HepG2 (cell line): ENCODE data around the gene SCNM1. TPM values are rescaled to one million over a fixed set of nuclear protein-coding genes. Genes with fewer than 3 reads are reported as not detected.

Experiments used
- CCAR2 ChIP-seq: fragments of 200-400 bp; formaldehyde crosslinking; optimal IDR thresholded peaks from 2 replicates; pipeline ENCODE3; 2018; ENCODE audit warnings: low read depth, mild to moderate bottlenecking, low read length, moderate library complexity
- HNRNPLL ChIP-seq: fragments of 200-400 bp; formaldehyde crosslinking; IDR thresholded peaks from 2 replicates; pipeline ENCODE4 v1.6.1; 2017; ENCODE audit warnings: mild to moderate bottlenecking, low read depth, low read length; ENCODE audit not compliant: poor library complexity, severe bottlenecking
- HOXA3 ChIP-seq: sonication (generic); formaldehyde crosslinking; IDR thresholded peaks from 2 replicates; pipeline ENCODE4 v1.5.0; 2020; ENCODE audit warnings: missing genetic modification reagents
- KDM5A ChIP-seq: fragments of 200-600 bp; sonication (generic); IDR thresholded peaks from 2 replicates; pipeline ENCODE4 v1.7.0; 2018; ENCODE audit warnings: antibody characterized with exemption, mild to moderate bottlenecking, low read length, borderline replicate concordance
- KDM5B ChIP-seq: sonication (generic); formaldehyde crosslinking; IDR thresholded peaks from 2 replicates; pipeline ENCODE4 v1.4.0; 2020; ENCODE audit warnings: missing genetic modification reagents, mild to moderate bottlenecking, borderline replicate concordance
- NR3C1 ChIP-seq: sonication (generic); formaldehyde crosslinking; IDR thresholded peaks from 2 replicates; pipeline ENCODE4 v1.4.0; 2020; ENCODE audit warnings: missing genetic modification reagents
- NRL ChIP-seq: sonication (generic); formaldehyde crosslinking; IDR thresholded peaks from 2 replicates; pipeline ENCODE4 v1.5.0; 2020; ENCODE audit warnings: missing genetic modification reagents, mild to moderate bottlenecking, moderate library complexity, borderline replicate concordance
- PPARG ChIP-seq: conservative IDR thresholded peaks from 2 replicates; pipeline ENCODE4 v1.6.1; 2016; ENCODE audit warnings: missing biosample characterization, missing genetic modification reagents
- THAP9 ChIP-seq: sonication (generic); formaldehyde crosslinking; IDR thresholded peaks from 2 replicates; pipeline ENCODE4; 2020; ENCODE audit warnings: missing genetic modification reagents, mild to moderate bottlenecking, borderline replicate concordance
- ZFP37 ChIP-seq: sonication (generic); formaldehyde crosslinking; IDR thresholded peaks from 2 replicates; pipeline ENCODE4 v1.4.0; 2020; ENCODE audit warnings: missing genetic modification reagents, borderline replicate concordance
- ZNF468 ChIP-seq: sonication (generic); formaldehyde crosslinking; IDR thresholded peaks from 2 replicates; pipeline ENCODE4 v1.8.0; 2022; ENCODE audit warnings: mild to moderate bottlenecking, moderate library complexity, missing genetic modification reagents
- ZNF552 ChIP-seq: sonication (generic); formaldehyde crosslinking; IDR thresholded peaks from 2 replicates; pipeline ENCODE4 v1.9.0; 2022; ENCODE audit warnings: missing genetic modification reagents, mild to moderate bottlenecking, borderline replicate concordance
- ZNF672 ChIP-seq: sonication (generic); formaldehyde crosslinking; IDR thresholded peaks from 2 replicates; pipeline ENCODE4 v1.8.1; 2022; ENCODE audit warnings: missing genetic modification reagents
- ZSCAN5A ChIP-seq: sonication (generic); formaldehyde crosslinking; IDR thresholded peaks from 2 replicates; pipeline ENCODE4 v1.8.0; 2022; ENCODE audit warnings: mild to moderate bottlenecking, missing genetic modification reagents, borderline replicate concordance
- polyA plus RNA-seq, 8 experiments: library from polyadenylated mRNA; depleted of rRNA in 3 of 8; stranded (reverse) in 7 of 8; unstranded in 1 of 8; fragments of >200 nt; fragmentation: Illumina TruSeq in 4 of 8; extraction: Trizol in 4 of 8; gene quantifications; 2 replicates each; pipeline versions ENCODE4 v1.2.1 to v1.2.3, GENCODE V29; 2011 to 2016; ENCODE audit warnings: low read depth in 4 of 8, missing spikeins in 1 of 8, mixed read lengths in 1 of 8; ENCODE audit not compliant: insufficient read depth in 1 of 8
- total RNA-seq, 5 experiments: library from RNA; depleted of rRNA; stranded (reverse); fragments of >200 nt; fragmentation: Illumina TruSeq; extraction: Trizol; gene quantifications; 2 replicates each; pipeline ENCODE4 v1.2.3, GENCODE V29; 2016; ENCODE audit warnings: low read depth in 1 of 5
- TF ChIP-seq, protein P1 (sequence below): IDR thresholded peaks from 2 replicates; pipeline ENCODE4 v1.6.1; 2016
- TF ChIP-seq, protein P2 (sequence below): sonication (generic); formaldehyde crosslinking; IDR thresholded peaks from 2 replicates; pipeline ENCODE4 v1.4.0; 2020; ENCODE audit warnings: missing genetic modification reagents
- TF ChIP-seq, protein P3 (sequence below): sonication (generic); formaldehyde crosslinking; IDR thresholded peaks from 2 replicates; pipeline ENCODE4 v1.8.0; 2022; ENCODE audit warnings: missing genetic modification reagents, mild to moderate bottlenecking, inconsistent platforms, borderline replicate concordance

The SCNM1 gene
- total and polyA plus RNA-seq, 2 of the 13 experiments (the other 11 are each of a cell fraction or from before 2014, with no cell fraction given), result 16.3 to 31.5 TPM

GRCh38 chr1:151165738-151166504 is at the start of gene SCNM1, which contains the start of gene LYSMD1 (continued):
- TF ChIP-seq, protein P1, sequence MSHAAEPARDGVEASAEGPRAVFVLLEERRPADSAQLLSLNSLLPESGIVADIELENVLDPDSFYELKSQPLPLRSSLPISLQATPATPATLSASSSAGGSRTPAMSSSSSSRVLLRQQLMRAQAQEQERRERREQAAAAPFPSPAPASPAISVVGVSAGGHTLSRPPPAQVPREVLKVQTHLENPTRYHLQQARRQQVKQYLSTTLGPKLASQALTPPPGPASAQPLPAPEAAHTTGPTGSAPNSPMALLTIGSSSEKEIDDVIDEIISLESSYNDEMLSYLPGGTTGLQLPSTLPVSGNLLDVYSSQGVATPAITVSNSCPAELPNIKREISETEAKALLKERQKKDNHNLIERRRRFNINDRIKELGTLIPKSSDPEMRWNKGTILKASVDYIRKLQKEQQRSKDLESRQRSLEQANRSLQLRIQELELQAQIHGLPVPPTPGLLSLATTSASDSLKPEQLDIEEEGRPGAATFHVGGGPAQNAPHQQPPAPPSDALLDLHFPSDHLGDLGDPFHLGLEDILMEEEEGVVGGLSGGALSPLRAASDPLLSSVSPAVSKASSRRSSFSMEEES (CRISPR knock-in tag), result no peak; the same call in none of the 2 replicates
- TF ChIP-seq ZFP37 (CRISPR knock-in tag) (peak; percentile 36; the same call in 1 of the 2 replicates), CCAR2 (no peak), KDM5B (CRISPR knock-in tag) (peak; percentile 23; the same call in 1 of the 2 replicates), NR3C1 (CRISPR knock-in tag) (no peak), ZNF552 (CRISPR knock-in tag) (no peak; the same call in 1 of the 2 replicates), PPARG (CRISPR knock-in tag) (peak; percentile 53; the same call in 1 of the 2 replicates), THAP9 (peak; percentile 94), NRL (peak; percentile 89), HNRNPLL (peak; percentile 35), HOXA3 (CRISPR knock-in tag) (peak; percentile 95), ZSCAN5A (CRISPR knock-in tag) (0 out of 2 replicates have a peak, but pooled peaks have one; percentile 64), KDM5A (peak; percentile 96), ZNF672 (CRISPR knock-in tag) (no peak), ZNF468 (CRISPR knock-in tag) (no peak)
- TF ChIP-seq, protein P2, sequence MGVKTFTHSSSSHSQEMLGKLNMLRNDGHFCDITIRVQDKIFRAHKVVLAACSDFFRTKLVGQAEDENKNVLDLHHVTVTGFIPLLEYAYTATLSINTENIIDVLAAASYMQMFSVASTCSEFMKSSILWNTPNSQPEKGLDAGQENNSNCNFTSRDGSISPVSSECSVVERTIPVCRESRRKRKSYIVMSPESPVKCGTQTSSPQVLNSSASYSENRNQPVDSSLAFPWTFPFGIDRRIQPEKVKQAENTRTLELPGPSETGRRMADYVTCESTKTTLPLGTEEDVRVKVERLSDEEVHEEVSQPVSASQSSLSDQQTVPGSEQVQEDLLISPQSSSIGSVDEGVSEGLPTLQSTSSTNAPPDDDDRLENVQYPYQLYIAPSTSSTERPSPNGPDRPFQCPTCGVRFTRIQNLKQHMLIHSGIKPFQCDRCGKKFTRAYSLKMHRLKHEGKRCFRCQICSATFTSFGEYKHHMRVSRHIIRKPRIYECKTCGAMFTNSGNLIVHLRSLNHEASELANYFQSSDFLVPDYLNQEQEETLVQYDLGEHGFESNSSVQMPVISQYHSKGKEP, result no peak
- TF ChIP-seq, protein P3, sequence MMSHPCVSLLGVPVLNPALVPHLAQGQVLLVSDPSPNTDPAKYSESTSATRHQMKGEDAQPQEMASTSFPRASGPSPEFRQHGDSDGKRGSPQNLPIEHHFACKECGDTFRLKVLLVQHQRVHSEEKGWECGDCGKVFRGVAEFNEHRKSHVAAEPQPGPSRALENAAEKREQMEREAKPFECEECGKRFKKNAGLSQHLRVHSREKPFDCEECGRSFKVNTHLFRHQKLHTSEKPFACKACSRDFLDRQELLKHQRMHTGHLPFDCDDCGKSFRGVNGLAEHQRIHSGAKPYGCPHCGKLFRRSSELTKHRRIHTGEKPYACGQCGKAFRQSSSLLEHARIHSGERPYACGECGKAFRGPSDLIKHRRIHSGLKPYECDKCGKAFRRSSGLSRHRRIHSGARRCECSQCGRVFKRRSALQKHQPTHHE (CRISPR knock-in tag), result peak; percentile 68; the same call in 1 of the 2 replicates
